NCI-H82 (cell line): ENCODE data around the gene BAG1.

Experiments used
- DNase-seq: peaks from one replicate; lab custom pipeline; 2025; lab: John Stamatoyannopoulos, UW

The BAG1 gene

DNA sequence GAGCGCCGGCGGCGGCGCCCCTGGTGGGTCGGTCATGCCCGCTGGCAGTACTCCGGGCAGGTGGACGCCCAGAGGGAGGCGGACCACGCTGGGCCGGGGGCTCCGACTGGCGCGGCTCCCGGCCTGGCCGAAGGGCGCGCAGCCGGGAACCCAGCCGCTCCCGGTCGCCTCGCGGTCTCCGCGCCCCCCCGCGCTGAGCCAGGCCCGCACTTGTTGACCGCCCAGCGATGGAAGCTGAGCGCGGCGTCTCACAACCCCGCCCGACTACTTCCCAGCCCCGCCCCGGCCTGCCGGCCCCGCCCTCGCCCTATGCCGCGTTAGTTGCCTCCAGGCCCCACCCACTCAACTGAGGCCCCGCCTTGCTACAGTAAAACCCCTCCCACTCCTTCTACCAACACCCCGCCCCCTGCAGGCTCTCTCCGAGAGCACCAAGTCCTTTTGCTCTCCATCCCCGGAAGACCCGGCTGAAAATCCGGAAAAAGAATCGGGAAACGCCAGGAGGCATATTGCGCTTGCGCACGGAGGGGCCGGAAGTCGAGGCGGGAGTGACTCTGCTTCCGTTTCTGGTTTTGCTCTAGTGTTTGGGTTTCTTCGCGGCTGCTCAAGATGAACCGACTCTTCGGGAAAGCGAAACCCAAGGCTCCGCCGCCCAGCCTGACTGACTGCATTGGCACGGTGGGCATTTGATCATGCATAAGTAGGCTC, at the start of gene BAG1, which contains the start of gene CHMP5:
Gene BAG1 (minus strand): TSS at position 236 of the 705 bp plus-strand sequence.
Gene CHMP5 (plus strand): TSS at position 577 of the 705 bp plus-strand sequence. CDS start 30 bp downstream, at position 607.
- peak; percentile 99 for DNase-seq

DNA sequence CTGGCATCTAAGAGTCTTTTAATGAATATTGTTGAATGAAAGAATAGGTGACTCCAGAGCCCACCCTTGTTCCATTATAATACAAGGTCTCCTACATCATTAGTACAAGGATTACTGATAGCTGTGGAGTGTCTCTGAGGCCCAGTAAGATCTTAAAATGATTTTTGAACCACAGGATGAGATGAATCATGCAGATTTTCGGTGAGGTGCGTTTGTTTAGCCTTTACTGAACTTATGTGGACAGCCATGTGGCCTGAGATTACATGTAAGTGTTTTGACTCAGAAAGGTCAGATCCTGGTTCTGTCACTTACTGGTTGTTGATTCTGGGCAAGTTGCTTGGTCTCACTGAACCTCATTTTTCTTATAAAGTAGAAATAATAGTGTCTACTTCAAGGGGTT, 47.4 kb upstream of the BAG1 start:
- no peak for DNase-seq

DNA sequence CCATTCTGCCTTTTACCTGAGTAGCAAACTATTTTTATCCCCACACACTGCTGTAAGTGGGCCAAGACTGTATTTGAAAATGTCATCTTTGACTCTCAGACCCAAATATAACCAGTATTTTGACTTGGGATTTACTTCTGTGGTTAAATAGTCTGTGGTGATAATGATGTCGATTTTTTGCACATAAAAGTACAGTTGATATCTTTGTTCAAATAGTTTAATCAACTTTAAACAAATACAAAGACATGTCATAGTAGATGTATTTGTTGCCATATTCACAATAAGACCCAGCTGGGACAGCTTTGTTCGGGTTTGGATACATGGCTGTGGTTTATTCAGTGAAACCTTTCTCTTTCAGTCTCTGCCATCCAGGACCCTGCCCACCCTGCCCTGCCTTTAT, 46.2 kb upstream of the BAG1 start:
- no peak for DNase-seq

DNA sequence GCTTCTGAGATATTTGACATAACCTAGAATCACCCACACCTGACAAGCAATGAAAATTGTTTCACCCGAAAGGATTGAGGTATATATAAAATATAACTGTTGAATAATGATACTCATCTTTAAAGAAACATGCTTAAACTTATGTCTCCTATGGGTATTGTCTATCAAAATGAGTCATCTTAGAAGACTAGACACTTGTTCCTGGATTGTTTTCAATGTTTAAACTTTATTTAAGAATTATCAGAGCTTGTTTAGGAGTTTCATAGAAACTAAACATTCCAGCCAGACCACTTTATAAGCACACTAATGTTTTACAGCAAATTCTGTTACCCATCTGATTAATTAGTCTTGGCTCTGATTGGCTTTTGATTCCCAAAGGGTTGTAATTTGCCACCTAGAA, 45.4 kb upstream of the BAG1 start:
- DNase-seq = no peak

DNA sequence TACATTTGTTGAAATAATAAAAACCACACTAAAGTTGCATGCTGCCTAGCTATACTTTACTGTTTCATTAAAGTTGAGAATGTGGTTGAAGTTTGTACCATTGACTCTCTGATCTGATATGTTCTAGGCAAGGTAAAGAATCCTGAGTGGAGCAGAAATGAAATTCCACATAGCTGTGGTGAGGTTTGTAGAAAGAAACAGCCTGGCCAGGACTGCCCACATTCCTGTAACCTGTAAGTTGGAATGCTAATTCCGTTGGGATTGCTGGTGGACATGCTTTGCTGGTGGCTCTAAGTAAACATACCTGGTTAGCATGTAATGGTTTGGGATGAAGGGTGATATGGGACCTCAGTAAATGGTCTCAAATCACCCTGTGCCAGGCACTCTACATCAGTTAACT, 42.6 kb upstream of the BAG1 start:
- DNase-seq = no peak

DNA sequence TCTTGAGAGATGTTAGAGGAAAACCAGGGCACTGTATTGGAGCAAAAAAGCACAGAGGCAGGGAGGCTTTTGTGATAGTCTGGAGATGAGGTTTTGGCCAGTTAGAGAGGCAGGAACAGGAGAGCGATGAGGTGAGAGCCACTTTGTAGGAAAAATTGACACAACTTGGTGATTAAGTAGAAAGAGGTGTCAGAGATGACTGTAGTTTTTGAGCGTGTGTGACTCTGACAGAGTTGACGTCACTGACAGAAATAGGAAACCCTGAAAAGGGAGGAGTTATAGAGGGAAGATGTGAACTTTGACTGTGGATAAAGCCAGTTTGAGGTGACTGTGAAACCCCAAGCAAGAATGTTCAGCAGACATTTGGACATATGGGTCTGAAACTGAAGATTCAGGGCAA, 41.5 kb upstream of the BAG1 start:
- DNase-seq = no peak

DNA sequence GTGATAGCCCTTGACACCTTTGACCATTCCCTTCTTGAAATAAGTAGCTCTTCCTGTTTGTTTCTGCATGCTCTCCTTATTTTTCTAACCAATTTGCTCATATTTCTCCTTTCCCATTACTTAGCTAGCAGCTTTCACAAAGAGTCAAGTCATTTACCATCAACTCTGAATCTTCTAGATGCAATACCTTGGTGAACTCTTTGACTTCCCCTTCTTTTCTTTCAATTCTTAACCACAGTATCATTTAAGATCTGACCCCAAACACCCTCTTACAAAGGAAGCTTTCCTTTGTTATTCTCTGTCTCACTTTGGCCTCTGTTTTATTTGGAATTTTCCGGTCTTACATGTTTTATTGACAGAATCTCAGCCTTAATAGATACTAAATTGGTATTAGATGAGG, 39.9 kb upstream of the BAG1 start:
- no peak for DNase-seq

DNA sequence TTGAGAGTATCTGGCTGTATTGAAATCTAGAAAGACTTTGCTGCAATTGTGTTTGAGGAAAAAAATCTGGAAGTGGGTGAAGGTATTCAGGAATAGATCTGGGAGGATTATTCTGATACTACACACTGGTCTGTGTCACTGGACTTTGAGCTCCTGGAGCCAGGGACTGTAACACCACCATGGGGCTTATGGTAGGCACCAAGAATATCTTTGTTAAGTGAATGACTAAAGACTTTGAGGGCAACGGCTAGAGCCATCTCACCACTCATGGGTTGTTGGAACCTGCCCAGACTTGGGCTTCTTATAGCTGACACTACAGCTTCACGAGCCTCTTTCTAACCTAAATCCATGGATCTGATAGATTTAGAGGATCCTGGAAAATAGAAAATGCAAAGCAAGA, 36.0 kb upstream of the BAG1 start:
- no peak for DNase-seq

DNA sequence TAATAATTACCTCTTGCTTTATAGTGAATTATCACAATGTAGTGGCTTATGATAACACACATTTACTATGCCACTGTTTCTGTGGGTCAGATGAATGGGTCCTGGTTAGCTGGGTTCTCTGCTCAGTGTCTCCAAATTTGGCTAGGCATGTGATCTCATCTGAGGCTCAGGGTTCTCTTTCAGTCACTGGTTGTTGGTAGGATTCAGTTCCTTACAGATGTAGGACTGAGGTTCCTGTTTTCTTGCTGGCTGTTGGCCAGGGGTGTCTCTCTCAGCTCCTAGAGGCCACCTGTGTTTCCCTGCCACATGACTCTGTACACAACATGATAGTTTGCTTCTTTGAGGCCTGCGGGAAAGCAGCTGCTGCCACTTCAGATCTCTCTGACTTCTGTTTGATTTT, 32.9 kb upstream of the BAG1 start:
- DNase-seq = no peak

DNA sequence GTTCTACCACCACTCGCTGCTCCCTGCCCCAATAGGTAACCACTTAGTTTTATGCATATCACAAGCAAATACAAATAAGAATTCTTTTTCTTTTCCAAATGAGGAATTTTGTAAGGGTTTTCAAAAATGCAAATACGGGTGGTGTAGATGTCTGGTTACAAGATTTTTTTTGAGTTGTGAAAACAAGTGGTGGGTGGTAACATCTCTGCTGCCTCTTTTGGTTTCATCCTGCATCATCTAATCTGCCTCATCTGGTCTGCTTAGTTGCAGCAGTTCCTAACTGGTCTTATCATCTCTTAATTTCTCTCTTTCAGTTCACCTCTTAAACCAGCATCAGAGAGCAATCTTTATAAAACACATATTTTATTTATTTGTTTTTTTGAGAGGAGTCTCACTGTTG, 31.1 kb upstream of the BAG1 start:
- DNase-seq = no peak

DNA sequence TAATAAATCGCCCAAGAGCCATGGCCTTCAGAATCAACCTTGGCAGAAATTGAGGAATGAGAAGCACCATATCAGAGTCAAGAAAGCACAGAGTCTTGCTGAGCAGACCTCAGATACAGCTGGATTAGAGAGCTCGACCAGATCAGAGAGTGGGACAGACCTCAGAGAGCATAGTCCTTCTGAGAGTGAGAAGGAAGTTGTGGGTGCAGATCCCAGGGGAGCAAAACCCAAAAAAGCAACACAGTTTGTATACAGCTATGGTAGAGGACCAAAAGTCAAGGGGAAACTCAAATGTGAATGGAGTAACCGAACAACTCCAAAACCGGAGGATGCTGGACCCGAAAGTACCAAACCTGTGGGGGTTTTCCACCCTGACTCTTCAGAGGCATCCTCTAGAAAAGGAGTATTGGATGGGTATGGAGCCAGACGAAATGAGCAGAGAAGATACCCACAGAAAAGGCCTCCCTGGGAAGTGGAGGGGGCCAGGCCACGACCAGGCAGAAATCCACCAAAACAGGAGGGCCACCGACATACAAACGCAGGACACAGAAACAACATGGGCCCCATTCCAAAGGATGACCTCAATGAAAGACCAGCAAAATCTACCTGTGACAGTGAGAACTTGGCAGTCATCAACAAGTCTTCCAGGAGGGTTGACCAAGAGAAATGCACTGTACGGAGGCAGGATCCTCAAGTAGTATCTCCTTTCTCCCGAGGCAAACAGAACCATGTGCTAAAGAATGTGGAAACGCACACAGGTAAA, 30.3 kb upstream of the BAG1 start:
- DNase-seq = no peak

DNA sequence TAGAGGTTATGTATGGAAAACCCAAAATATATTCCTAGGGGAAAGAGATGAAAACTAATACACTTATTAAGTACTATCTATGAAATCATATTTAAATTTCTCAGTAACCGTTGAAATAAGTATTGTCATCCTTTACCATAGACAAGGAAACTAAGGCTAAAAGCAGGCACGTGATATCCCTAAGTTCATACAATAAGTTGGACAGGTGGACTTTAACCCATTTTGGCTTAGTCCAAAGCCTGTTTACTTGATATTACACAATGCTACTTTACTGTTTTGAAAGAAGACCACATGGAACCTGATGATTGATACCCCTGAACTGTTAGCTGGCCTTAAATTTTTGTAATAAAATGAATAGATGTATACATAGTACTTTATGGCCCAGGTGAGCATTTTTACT, 29.3 kb upstream of the BAG1 start:
- no peak for DNase-seq

DNA sequence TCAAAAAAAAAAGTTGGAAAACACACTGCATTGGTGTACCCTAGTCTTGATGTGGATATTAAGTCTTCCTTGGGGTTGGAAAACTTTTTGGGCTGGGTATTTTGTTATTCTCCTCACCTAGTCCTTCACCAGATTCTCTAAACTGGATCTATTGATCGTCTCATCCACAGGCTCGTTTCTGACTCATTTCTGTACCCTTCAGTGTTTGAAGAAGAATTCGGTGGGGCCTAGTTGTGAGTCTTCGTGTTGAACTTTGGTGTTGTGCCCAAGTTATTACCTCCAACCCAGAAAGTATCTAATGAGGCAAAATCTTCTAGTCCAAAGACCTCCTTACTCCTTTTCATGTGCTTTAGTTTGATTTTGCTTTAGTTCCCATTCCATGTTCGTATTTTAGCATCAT, 27.4 kb upstream of the BAG1 start:
- no peak for DNase-seq

DNA sequence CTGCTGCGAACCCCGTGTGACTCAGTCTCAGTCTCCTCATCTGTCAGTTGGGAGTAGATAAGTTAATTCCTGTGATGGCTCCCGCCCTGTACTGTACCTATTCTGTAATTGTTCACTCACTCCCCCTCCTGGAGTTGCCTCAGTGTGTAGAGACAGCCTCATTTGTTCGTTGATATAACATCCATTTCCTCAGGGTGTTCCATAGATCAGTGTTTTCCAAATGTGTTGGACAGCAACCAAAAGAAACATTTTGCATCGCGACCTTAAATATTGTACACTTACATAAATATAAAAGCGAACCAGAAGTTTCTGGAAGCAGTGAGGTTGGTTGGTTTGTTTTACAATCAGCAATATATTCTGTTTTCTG, 26.5 kb upstream of the BAG1 start:
- DNase-seq = no peak

DNA sequence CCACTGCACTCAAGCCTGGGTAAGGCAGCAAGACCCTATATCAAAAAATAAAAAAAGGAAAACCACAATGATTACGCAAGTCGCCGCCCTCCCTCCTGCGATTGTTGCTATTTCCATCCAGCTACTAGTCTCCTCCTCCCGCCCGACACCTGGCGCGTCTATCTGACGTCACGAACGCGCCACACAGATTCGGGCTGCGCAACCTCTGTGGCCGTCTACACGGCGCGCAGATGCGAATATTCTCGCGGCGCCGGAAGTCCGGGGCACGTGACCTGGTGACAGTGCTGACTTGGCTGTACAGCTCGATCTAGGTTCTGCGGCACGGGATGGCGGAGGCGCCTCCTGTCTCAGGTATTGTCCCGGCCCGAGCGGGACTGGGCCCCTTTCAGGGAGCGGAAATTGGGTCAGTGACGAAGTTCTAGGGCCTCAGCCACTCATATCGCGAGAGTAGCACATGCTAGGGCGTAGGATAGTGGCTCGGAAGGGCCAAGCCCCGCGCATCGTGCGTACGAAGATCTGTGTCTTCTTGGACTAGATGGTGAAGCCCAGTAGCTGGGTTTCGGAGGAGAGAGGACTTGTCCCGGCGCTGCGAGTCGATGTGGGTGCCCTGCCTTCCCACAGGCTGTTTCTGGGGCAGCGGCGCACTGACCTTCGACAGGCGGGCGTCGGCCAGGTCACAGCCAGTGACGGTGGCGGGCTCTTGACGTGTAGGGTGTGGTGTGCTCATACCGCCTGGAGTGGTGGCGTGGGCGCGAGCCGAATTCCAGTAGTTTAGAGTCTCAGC, 25.9 kb upstream of the BAG1 start, which contains the start of gene NFX1:
Gene NFX1 (plus strand): TSS at position 270 of the 784 bp plus-strand sequence. CDS start 57 bp downstream, at position 327.
- peak; percentile 96 for DNase-seq

DNA sequence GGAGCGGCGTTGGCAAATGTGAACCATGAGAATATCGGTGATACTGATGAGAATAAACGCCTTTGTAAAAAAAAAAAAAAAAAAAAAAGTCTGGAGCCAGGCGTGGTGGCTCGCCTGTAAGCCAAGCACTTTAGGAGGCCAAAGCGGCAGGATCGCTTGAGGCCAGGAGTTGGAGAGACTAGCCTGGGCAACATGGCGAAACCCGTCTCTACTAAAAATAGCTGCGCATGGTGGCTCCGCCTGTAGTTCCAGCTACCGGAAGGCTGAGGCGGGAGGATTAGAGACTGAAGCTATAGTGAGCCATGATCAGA, 25.4 kb upstream of the BAG1 start:
- no peak for DNase-seq

DNA sequence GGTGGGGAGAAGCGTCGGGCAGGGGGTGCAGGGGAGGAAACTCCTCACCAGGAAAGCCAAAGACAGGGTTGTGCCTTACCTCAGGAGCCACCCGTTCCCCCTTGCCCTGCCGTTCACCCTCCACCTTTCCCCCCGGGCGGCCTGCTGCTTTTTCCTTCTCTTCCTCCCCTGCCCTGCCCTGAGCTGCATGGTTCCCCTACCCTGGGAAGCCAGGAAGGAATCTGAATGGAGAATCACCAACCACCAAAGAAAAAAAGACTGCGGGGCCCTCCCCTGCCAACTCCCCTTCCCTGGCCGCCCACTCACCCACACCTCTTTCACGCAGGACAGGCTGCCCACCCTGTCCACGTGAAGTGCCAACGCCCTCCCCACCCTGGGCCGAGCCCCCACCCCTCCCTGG, 25.0 kb upstream of the BAG1 start:
- peak; percentile 3 for DNase-seq

DNA sequence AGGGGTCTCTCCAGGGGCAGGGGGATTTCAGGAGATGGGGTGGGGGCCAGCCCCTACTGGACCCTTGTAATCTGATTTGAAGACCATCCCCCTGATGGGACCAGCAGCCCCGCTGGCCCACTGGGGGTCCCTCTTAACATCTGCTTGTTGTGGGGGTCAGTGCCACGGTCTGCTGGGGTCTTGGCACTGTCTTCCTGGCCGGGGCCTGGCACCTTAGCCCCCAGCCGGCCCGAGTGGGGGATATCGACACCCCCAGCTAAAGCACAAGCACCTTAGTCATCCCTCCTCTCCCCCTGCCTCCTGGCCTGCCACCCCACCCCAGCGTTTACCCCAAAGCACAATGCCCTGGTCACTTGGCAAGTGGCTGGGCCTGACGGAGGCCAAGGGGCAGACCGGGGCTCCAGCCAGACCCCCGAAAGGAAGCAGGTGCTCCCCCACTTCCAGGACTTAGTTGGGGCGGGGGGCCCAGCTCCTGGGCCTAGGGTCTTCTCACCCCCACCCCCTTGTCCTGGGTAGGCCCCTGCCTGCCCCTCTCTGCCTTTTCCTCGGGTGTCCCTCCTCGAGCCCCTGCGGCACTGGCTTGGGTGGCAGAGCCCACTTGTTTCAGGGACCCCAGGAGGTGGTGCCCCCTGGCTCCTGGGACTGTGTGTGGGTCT, 24.4 kb upstream of the BAG1 start:
- no peak for DNase-seq

DNA sequence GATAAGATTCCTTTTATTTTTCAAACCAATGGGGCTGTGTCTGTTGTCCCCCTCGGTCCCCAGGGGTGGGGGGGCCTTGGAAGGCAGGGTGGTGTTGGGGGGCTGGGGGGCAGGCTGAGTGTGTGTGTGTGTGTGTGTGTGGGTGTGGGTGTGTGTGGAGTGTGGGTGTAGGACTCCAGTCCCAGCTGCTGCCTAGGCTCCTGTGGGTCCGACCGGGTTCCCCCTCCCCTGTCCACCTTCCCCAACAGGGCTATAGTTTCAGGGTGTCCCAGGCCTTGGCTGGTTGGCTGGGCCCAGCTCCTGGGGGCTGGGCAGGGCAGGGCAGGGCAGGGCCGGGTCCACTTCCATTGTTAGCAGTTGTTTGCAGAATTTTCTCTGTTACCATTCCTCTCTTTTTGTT, 23.7 kb upstream of the BAG1 start:
- no peak for DNase-seq

DNA sequence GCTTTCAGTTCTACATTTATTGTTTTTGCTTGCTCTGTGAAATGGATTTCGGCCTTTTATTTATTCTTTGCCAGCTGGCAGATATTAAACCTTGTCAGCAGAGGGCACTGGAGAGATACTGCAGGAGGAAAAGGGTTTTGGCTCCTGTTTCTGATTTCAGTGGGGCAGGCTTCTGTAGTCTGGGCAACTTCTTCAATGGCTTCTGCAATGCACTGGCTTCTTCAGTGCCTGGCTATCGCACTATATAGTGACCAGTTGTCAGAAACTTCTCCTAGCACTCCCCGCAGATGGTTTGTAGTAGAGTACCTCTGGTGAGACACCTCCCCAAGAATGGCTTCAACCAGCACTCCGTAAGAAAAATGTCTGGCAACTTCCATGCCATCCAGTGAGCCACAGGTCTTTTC, 22.6 kb upstream of the BAG1 start:
- peak; percentile 68 for DNase-seq

DNA sequence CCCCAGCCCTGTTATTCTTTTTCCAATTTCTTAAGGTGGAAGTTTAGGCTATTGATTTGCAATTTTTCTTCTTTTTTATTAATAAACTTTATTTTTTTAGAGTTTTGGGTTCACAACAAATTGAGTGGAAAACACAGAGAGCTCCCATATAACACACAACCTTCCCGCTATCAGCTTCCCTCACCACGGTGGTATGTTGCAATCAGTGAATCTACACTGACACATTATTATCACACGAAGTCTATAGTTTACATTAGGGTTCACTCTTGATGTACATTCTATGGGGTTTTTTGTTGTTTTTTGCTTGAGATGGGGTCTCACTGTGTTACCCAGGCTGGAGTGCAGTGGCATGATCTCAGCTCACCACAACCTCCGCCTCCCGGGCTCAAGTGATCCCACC, 21.0 kb upstream of the BAG1 start:
- no peak for DNase-seq

DNA sequence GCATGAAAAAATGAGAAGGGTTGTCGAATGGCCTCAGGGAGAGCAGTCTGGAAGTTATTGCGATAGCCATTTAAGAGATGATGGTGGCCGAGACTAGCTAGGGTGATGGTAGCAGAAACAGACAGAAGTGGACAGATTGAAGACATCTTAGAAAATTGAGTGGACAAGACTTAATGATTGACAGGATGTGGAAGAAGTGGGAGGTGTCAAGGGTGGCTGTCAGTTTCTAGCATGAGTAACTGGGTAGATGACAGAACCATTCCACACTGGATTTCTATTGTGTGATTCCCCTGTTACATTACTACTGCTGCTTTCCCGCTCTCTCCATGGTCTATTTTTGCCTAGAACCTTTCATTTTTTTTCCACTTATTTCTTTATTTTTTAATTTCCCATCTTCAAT, 13.0 kb upstream of the BAG1 start:
- no peak for DNase-seq

DNA sequence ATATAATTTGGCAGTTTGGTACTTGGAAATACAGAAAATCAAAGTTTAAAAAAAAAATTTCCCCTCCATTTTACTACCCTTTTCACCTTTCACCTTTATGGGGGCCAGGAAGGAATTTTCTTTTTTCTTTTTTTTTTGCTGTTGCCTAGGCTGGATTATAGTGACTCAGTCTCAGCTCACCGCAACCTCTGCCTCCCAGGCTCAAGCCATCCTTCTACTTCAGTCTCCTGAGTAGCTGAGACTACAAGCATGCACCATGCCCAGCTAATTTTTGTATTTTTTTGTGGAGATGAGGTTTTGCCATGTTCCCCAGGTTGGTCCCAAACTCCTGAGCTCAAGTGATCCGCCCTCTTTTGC, 9.4 kb upstream of the BAG1 start:
- no peak for DNase-seq
